ENCODE results near the gene FASTK. TPM values are rescaled to one million over a fixed set of nuclear protein-coding genes. Genes with fewer than 3 reads are reported as not detected.
A peak's percentile ranks its signal among the peaks of the same experiment; 100 is the strongest.

FASTK gene
- total and polyA plus RNA-seq, 2 donors: 52.2 to 142 TPM

DNA sequence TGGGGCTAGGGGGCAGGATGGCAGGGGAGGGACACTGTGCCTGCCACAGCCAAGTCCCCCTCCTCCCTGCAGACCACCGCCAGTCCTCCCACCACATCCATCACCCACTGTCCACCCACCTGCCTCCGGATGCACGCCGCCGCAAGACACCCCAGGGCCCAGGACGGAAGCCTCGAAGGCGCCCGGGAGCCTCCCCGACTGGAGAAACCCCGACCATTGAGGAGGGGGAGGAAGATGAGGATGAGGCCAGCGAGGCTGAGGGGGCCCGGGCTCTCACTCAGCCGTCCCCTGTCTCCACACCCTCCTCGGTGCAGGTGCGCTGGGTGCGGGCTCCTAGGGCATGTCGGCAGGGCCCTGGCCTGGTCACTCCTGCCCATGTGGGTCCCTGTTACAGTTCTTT is 16.2 kb downstream of the FASTK start:
- H3K27ac ChIP-seq (ENCODE audit: low read depth in 1 of 2, low read length in 1 of 2): no peak overlapping the region
- no peak overlapping the region for H3K4me3 ChIP-seq (ENCODE audit: low read length in 2 of 2)
- WGBS: 98% methylated on average over 18 of the region's 18 CpGs
- no peaks in the 10 kb centered on the region for H3K27me3 ChIP-seq (ENCODE audit: control insufficient read depth in 2 of 2, insufficient read depth in 1 of 2, low read length in 1 of 2)
- H3K9me3 ChIP-seq (ENCODE audit: control insufficient read depth in 2 of 2, insufficient read depth in 1 of 2, low read length in 1 of 2): no peaks in the 10 kb centered on the region
- DNase-seq (ENCODE audit: low read depth in 6 of 9, low spot score in 9 of 9): no peak
- H3K36me3 ChIP-seq (ENCODE audit: control insufficient read depth in 2 of 2, insufficient read depth in 2 of 2, low read length in 1 of 2): peaks cover 48 to 63% of the 10 kb centered on the region in 2 donors
- H3K4me1 ChIP-seq (ENCODE audit: control insufficient read depth in 2 of 2, insufficient read depth in 2 of 2, low read length in 2 of 2): peaks cover 10 to 16% of the 10 kb centered on the region in 2 donors

GRCh38 chr7:151063212-151063561 is 17.4 kb downstream of the FASTK start:
- WGBS: 94% methylated on average over 11 of the region's 11 CpGs
- DNase-seq (ENCODE audit: low read depth in 6 of 9, low spot score in 9 of 9): no peak
- Histone ChIP-seq H3K9me3 (ENCODE audit: control insufficient read depth in 2 of 2, insufficient read depth in 1 of 2, low read length in 1 of 2) (no peaks in the 10 kb centered on the region), H3K4me3 (ENCODE audit: low read length in 2 of 2) (no peak overlapping the region), H3K36me3 (ENCODE audit: control insufficient read depth in 2 of 2, insufficient read depth in 2 of 2, low read length in 1 of 2) (peaks cover 40 to 55% of the 10 kb centered on the region in 2 donors), H3K4me1 (ENCODE audit: control insufficient read depth in 2 of 2, insufficient read depth in 2 of 2, low read length in 2 of 2) (peaks cover 16 to 26% of the 10 kb centered on the region in 2 donors), H3K27ac (ENCODE audit: low read depth in 1 of 2, low read length in 1 of 2) (no peak overlapping the region), H3K27me3 (ENCODE audit: control insufficient read depth in 2 of 2, insufficient read depth in 1 of 2, low read length in 1 of 2) (no peaks in the 10 kb centered on the region)

DNA sequence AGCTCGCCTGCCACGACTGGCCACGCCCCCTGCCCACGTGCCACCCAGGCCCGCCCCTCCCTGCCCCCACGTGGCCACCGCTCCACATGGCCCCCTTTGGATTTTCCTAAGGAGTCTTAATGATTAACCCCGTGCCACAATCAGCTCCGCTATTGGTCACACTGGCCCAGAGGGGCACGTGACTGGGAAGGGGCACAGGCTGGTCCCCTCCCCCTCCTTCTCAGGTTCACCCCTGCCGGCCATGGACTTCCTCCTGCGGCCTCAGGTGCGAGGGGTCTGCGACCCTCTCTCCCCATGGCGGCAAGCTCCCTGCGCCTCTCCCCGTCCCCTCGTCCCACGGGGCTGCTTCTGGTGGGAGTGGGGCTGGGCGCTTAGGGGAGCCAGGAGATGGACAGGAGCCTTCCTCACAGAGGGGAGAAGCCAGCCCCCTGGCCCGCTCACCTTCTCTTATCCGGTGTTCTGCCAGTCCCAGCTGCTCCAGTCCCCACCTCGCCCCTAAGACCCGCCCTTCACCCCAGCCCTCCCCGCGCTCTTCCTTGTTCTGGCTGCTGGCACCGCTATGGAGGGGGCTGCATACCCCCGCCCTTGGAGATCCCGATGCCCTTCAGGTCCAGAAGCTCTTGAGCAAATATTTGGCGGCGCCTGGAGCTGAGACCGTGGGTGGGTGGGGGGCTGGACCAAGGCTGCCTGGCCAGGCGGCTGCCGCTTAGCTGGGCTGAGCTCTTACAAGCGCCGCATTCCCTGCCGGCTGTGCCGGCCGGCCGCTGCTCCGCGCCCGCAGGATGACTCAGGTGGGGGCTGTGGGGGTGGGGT is 18.0 kb downstream of the FASTK start:
- Histone ChIP-seq H3K36me3 (ENCODE audit: control insufficient read depth in 2 of 2, insufficient read depth in 2 of 2, low read length in 1 of 2) (peaks cover 34 to 49% of the 10 kb centered on the region in 2 donors), H3K4me1 (ENCODE audit: control insufficient read depth in 2 of 2, insufficient read depth in 2 of 2, low read length in 2 of 2) (peaks cover 16 to 27% of the 10 kb centered on the region in 2 donors), H3K27ac (ENCODE audit: low read depth in 1 of 2, low read length in 1 of 2) (no peak overlapping the region), H3K4me3 (ENCODE audit: low read length in 2 of 2) (no peak overlapping the region), H3K9me3 (ENCODE audit: control insufficient read depth in 2 of 2, insufficient read depth in 1 of 2, low read length in 1 of 2) (no peaks in the 10 kb centered on the region), H3K27me3 (ENCODE audit: control insufficient read depth in 2 of 2, insufficient read depth in 1 of 2, low read length in 1 of 2) (no peaks in the 10 kb centered on the region)
- no peak for DNase-seq (ENCODE audit: low read depth in 6 of 9, low spot score in 9 of 9)
- 93% methylated on average over 43 of the region's 43 CpGs for WGBS

DNA sequence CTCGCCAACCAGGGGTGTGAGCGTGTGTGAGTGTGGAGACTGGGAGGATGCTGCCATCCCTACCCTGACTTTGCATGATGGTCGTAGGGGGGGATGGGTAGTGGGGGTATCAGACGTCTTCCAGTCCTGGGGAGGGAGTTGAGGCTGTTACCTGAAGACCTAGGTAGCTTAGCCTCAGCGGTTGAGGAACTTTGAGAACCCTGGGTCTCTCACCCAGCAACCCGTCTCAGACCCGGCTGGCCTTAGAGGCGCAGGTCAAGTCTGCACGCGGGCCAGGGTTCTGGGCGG is 18.6 kb downstream of the FASTK start:
- no peaks in the 10 kb centered on the region for H3K27me3 ChIP-seq (ENCODE audit: control insufficient read depth in 2 of 2, insufficient read depth in 1 of 2, low read length in 1 of 2)
- H3K9me3 ChIP-seq (ENCODE audit: control insufficient read depth in 2 of 2, insufficient read depth in 1 of 2, low read length in 1 of 2): no peaks in the 10 kb centered on the region
- H3K27ac ChIP-seq (ENCODE audit: low read depth in 1 of 2, low read length in 1 of 2): no peak overlapping the region
- peaks cover 29 to 44% of the 10 kb centered on the region in 2 donors for H3K36me3 ChIP-seq (ENCODE audit: control insufficient read depth in 2 of 2, insufficient read depth in 2 of 2, low read length in 1 of 2)
- no peak for DNase-seq (ENCODE audit: low read depth in 6 of 9, low spot score in 9 of 9)
- H3K4me3 ChIP-seq (ENCODE audit: low read length in 2 of 2): no peak overlapping the region
- WGBS: 96% methylated on average over 11 of the region's 11 CpGs
- peaks cover 19 to 30% of the 10 kb centered on the region in 2 donors for H3K4me1 ChIP-seq (ENCODE audit: control insufficient read depth in 2 of 2, insufficient read depth in 2 of 2, low read length in 2 of 2)

DNA sequence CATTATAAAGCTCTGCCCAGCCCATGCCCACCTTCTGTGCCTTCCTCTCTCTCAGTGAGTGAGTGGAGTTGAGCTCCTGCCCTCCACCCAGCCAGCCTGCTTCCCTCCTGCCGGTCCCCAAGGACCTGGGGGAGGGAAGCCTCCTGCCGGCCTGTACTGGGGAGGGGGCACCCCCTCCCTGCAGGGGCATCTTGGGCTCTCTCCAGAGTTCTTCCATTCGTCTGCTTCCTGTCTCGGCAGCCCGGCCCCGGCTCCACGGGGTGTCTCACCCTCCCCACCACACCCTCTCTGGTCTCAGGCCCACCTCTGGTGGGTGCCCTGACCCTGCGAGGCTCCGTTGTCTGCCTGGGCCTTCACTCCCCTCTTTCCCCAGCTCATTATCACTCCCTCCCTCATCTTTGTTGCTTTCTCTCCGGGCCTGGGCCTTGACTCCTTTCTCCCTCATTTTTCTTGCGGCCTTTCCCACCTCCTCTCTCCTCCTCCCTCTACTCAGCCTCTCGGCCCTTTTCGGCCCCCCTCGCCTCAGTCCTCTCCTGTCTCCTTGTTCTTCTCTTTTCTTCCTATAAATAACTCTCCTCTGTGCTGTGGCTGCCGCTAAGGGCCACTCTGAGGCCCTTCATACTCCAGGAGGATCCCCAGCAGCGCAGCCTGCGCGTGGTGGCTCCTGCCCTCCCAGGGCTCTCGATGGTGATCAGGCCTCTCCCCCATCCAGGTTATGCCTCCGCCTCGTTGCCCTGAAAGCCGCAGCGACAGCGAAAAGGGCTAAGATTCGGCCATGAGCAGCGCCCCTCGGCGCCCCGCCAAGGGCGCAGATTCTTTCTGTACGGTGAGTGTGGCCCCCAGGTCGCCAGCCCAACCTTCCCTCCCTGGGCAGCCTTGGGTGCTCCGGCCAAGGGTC is 19.1 kb downstream of the FASTK start:
- Histone ChIP-seq H3K27ac (ENCODE audit: low read depth in 1 of 2, low read length in 1 of 2) (no peak overlapping the region), H3K27me3 (ENCODE audit: control insufficient read depth in 2 of 2, insufficient read depth in 1 of 2, low read length in 1 of 2) (no peaks in the 10 kb centered on the region), H3K36me3 (ENCODE audit: control insufficient read depth in 2 of 2, insufficient read depth in 2 of 2, low read length in 1 of 2) (peaks cover 28 to 38% of the 10 kb centered on the region in 2 donors), H3K4me1 (ENCODE audit: control insufficient read depth in 2 of 2, insufficient read depth in 2 of 2, low read length in 2 of 2) (peaks cover 25 to 35% of the 10 kb centered on the region in 2 donors), H3K9me3 (ENCODE audit: control insufficient read depth in 2 of 2, insufficient read depth in 1 of 2, low read length in 1 of 2) (no peaks in the 10 kb centered on the region), H3K4me3 (ENCODE audit: low read length in 2 of 2) (no peak overlapping the region)
- no peak for DNase-seq (ENCODE audit: low read depth in 6 of 9, low spot score in 9 of 9)
- WGBS: 92% methylated on average over 33 of the region's 33 CpGs

- Histone ChIP-seq H3K4me1 (ENCODE audit: control insufficient read depth in 2 of 2, insufficient read depth in 2 of 2, low read length in 2 of 2) (peaks cover 27 to 35% of the 10 kb centered on the region in 2 donors), H3K27ac (ENCODE audit: low read depth in 1 of 2, low read length in 1 of 2) (no peak overlapping the region), H3K36me3 (ENCODE audit: control insufficient read depth in 2 of 2, insufficient read depth in 2 of 2, low read length in 1 of 2) (peaks cover 19 to 30% of the 10 kb centered on the region in 2 donors), H3K27me3 (ENCODE audit: control insufficient read depth in 2 of 2, insufficient read depth in 1 of 2, low read length in 1 of 2) (no peaks in the 10 kb centered on the region), H3K4me3 (ENCODE audit: low read length in 2 of 2) (peak overlapping the region; percentile 67 to 69), H3K9me3 (ENCODE audit: control insufficient read depth in 2 of 2, insufficient read depth in 1 of 2, low read length in 1 of 2) (no peaks in the 10 kb centered on the region)
- 22% methylated on average over 21 of the region's 21 CpGs for whole genome bisulfite sequencing
- peak in 1 of 9 donors; percentile 35 for DNase-seq (ENCODE audit: low read depth in 6 of 9, low spot score in 9 of 9)
These were observed 20.0 kb downstream of the FASTK start for GRCh38 chr7:151060416-151061212.

GRCh38 chr7:151060113-151060415 is 20.5 kb downstream of the FASTK start:
- no peaks in the 10 kb centered on the region for H3K27me3 ChIP-seq (ENCODE audit: control insufficient read depth in 2 of 2, insufficient read depth in 1 of 2, low read length in 1 of 2)
- H3K27ac ChIP-seq (ENCODE audit: low read depth in 1 of 2, low read length in 1 of 2): no peak overlapping the region
- H3K4me3 ChIP-seq (ENCODE audit: low read length in 2 of 2): peak overlapping the region; percentile 67 to 69
- 4% methylated on average over 17 of the region's 17 CpGs for WGBS
- H3K36me3 ChIP-seq (ENCODE audit: control insufficient read depth in 2 of 2, insufficient read depth in 2 of 2, low read length in 1 of 2): peaks cover 14 to 25% of the 10 kb centered on the region in 2 donors
- H3K4me1 ChIP-seq (ENCODE audit: control insufficient read depth in 2 of 2, insufficient read depth in 2 of 2, low read length in 2 of 2): peaks cover 27 to 35% of the 10 kb centered on the region in 2 donors
- no peaks in the 10 kb centered on the region for H3K9me3 ChIP-seq (ENCODE audit: control insufficient read depth in 2 of 2, insufficient read depth in 1 of 2, low read length in 1 of 2)
- no peak for DNase-seq (ENCODE audit: low read depth in 6 of 9, low spot score in 9 of 9)

DNA sequence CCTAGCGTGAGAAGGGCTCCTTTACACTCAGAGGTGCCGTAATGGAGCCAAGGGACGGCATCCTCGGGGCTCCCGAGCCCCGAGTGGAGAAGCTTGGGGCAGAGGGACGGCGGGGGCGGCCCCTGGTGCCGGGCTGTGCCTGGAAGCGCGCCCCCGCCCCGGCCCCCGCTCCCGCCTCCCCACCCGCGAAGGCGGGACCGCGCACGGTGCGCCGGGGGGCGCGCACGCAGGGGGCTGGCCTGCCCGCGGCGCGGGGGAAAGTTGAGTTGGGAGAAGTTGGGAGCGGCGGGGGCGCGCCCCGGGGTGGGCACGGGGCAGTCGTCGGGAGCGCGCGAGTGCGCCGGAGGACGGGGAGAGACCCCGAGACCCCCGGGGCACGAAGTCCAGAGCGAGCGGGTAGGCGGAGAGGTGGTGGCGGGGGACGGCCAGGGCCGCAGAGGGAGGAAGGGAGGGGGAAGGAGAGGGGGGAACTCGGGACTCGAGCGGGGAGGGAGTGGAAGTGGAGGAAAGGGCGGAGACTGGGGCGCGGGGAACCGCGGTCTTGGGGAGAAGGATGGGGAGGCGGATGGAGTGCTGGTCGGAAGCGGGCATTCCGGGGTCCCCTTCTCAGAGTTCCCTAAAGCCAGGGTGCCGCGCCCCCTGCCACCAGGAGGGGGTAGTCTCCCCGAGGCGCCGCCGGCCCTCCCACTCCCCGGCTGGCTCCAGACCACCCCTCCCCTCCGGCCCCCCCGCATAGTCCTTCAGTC is 21.1 kb downstream of the FASTK start, which contains the start of gene SLC4A2:
TSS of gene SLC4A2 (plus strand) at position 223 of the 746 bp plus-strand sequence. CDS start 2,399 bp downstream, outside the sequence.
- Histone ChIP-seq H3K36me3 (ENCODE audit: control insufficient read depth in 2 of 2, insufficient read depth in 2 of 2, low read length in 1 of 2) (peaks cover 8 to 20% of the 10 kb centered on the region in 2 donors), H3K4me1 (ENCODE audit: control insufficient read depth in 2 of 2, insufficient read depth in 2 of 2, low read length in 2 of 2) (peaks cover 27 to 35% of the 10 kb centered on the region in 2 donors), H3K27me3 (ENCODE audit: control insufficient read depth in 2 of 2, insufficient read depth in 1 of 2, low read length in 1 of 2) (no peaks in the 10 kb centered on the region), H3K9me3 (ENCODE audit: control insufficient read depth in 2 of 2, insufficient read depth in 1 of 2, low read length in 1 of 2) (no peaks in the 10 kb centered on the region), H3K4me3 (ENCODE audit: low read length in 2 of 2) (peak within 1 kb of the TSS; percentile 67 to 69), H3K27ac (ENCODE audit: low read depth in 1 of 2, low read length in 1 of 2) (peak within 1 kb of the TSS; percentile 90 to 95)
- peak in 7 of 9 donors; percentile 18 to 86 (median 73) for DNase-seq (ENCODE audit: low read depth in 6 of 9, low spot score in 9 of 9)
- under 1% methylated on average over 75 of the region's 75 CpGs for WGBS
